IMR-90 (cell line): Measurements from ENCODE around the gene SCRG1. TPM values are rescaled to one million over a fixed set of nuclear protein-coding genes. Genes with fewer than 3 reads are reported as not detected.

ENCODE experiments used
- ATAC-seq: fragments of 200-7000 bp; cut with Tn5 transposase; 2 replicates; pipeline ENCODE4 v1.9.1; 2020; ENCODE audit warnings: low read depth, mild to moderate bottlenecking, moderate library complexity
- BruUV-seq: library from RNA; stranded (reverse); fragments of 400-500 nt; replicated peaks from 2 replicates; lab custom pipeline; 2021; lab: Mats Ljungman, UMichigan
- CTCF ChIA-PET: fragments of 300-600 bp; formaldehyde crosslinking; extraction: SDS; loops from one replicate; lab custom pipeline; 2021; ENCODE audit warnings: antibody characterized with exemption; lab: Yijun Ruan, JAX
- POLR2A ChIA-PET: fragments of 300-600 bp; sonication (Branson Sonifier 250); formaldehyde crosslinking; loops from one replicate; lab custom pipeline; 2022; ENCODE audit warnings: antibody characterized with exemption; ENCODE audit not compliant: unreplicated experiment; lab: Charles Lee
- DNase-seq: peaks from one replicate; pipeline ENCODE4 v3.0.0; 2013
- H2AFZ ChIP-seq: replicated peaks from 2 replicates; pipeline ENCODE3; 2013; ENCODE audit warnings: low read length, mild to moderate bottlenecking; ENCODE audit not compliant: poor library complexity
- H2AK5ac ChIP-seq: 2 replicates; pipeline ENCODE4 v1.6.1; 2013; ENCODE audit warnings: low read depth, low read length, inconsistent platforms
- H2AK9ac ChIP-seq: replicated peaks from 2 replicates; pipeline ENCODE3; 2013; ENCODE audit warnings: mild to moderate bottlenecking, low read depth, low read length, moderate library complexity; ENCODE audit not compliant: poor library complexity
- H2BK120ac ChIP-seq: 2 replicates; pipeline ENCODE4 v1.6.1; 2013; ENCODE audit warnings: low read depth, low read length, inconsistent platforms
- H2BK15ac ChIP-seq: 3 replicates; pipeline ENCODE4 v1.6.1; 2013; ENCODE audit warnings: low read depth, low read length, inconsistent platforms
- H2BK20ac ChIP-seq: 2 replicates; pipeline ENCODE4 v1.6.1; 2013; ENCODE audit warnings: low read depth, mild to moderate bottlenecking, inconsistent platforms, low read length, moderate library complexity
- H2BK5ac ChIP-seq: 2 replicates; pipeline ENCODE4 v1.6.1; 2013; ENCODE audit warnings: mild to moderate bottlenecking, low read depth, low read length, inconsistent platforms; ENCODE audit not compliant: poor library complexity, severe bottlenecking
- H3K14ac ChIP-seq: replicated peaks from 2 replicates; pipeline ENCODE4 v1.6.1; 2013; ENCODE audit warnings: low read depth, low read length, inconsistent platforms
- H3K18ac ChIP-seq: 2 replicates; pipeline ENCODE4 v1.6.1; 2013; ENCODE audit warnings: low read depth, low read length, control low read depth
- H3K23ac ChIP-seq: 2 replicates; pipeline ENCODE4 v1.6.1; 2013; ENCODE audit warnings: low read depth, low read length, inconsistent platforms
- H3K27ac ChIP-seq: 2 replicates; pipeline ENCODE4 v1.5.1; 2013; ENCODE audit warnings: mild to moderate bottlenecking, control low read depth, low read length; ENCODE audit not compliant: insufficient read depth
- H3K27me3 ChIP-seq: 2 replicates; pipeline ENCODE4 v1.6.1; 2013; ENCODE audit warnings: low read length; ENCODE audit not compliant: control insufficient read depth, insufficient read depth
- H3K36me3 ChIP-seq: 2 replicates; pipeline ENCODE4 v1.6.1; 2013; ENCODE audit warnings: low read length, mixed read lengths; ENCODE audit not compliant: control insufficient read depth, insufficient read depth
- H3K4ac ChIP-seq: 2 replicates; pipeline ENCODE4 v1.6.1; 2013; ENCODE audit warnings: low read depth, low read length, inconsistent platforms
- H3K4me1 ChIP-seq: 2 replicates; pipeline ENCODE4 v1.6.1; 2013; ENCODE audit warnings: low read length, mixed read lengths; ENCODE audit not compliant: control insufficient read depth, insufficient read depth
- H3K4me2 ChIP-seq: 2 replicates; pipeline ENCODE4 v1.6.1; 2013; ENCODE audit warnings: low read depth, mild to moderate bottlenecking, control low read depth, low read length, moderate library complexity
- H3K4me3 ChIP-seq: 2 replicates; pipeline ENCODE4 v1.5.1; 2013; ENCODE audit warnings: low read depth, mild to moderate bottlenecking, control low read depth, low read length, moderate library complexity; ENCODE audit not compliant: insufficient read depth
- H3K56ac ChIP-seq: 2 replicates; pipeline ENCODE4 v1.6.1; 2013; ENCODE audit warnings: low read length, inconsistent platforms; ENCODE audit not compliant: insufficient read depth; ENCODE audit errors: extremely low read depth
- H3K79me1 ChIP-seq, 2 experiments: 2 replicates each; pipeline ENCODE4 v1.6.1; 2013; ENCODE audit warnings: low read length in 2 of 2, inconsistent platforms in 1 of 2, low read depth in 1 of 2
- H3K9ac ChIP-seq: 2 replicates; pipeline ENCODE4 v1.6.1; 2013; ENCODE audit warnings: low read depth, low read length, control low read depth
- H3K9me1 ChIP-seq: 2 replicates; pipeline ENCODE4 v1.6.1; 2013; ENCODE audit warnings: low read length, inconsistent platforms; ENCODE audit not compliant: insufficient read depth
- H3K9me3 ChIP-seq: 2 replicates; pipeline ENCODE4 v1.6.1; 2013; ENCODE audit warnings: low read length; ENCODE audit not compliant: control insufficient read depth, insufficient read depth
- H4K20me1 ChIP-seq: 2 replicates; pipeline ENCODE4 v1.6.1; 2013; ENCODE audit warnings: low read length, inconsistent platforms; ENCODE audit not compliant: insufficient read depth
- H4K5ac ChIP-seq: 2 replicates; pipeline ENCODE4 v1.6.1; 2013; ENCODE audit warnings: mild to moderate bottlenecking, low read depth, low read length, control low read depth
- H4K8ac ChIP-seq, 2 experiments: 2 replicates each; pipeline ENCODE4 v1.6.1; 2013; ENCODE audit warnings: low read depth in 2 of 2, low read length in 2 of 2, control low read depth in 1 of 2, inconsistent platforms in 1 of 2
- H4K91ac ChIP-seq: 2 replicates; pipeline ENCODE4 v1.6.1; 2013; ENCODE audit warnings: low read depth, low read length, inconsistent platforms; ENCODE audit not compliant: insufficient read depth
- CEBPB ChIP-seq: IDR thresholded peaks from 2 replicates; pipeline ENCODE4 v1.6.1; 2012; ENCODE audit warnings: low read depth, low read length, improper control_type of control experiment
- CHD1 ChIP-seq: IDR thresholded peaks from 2 replicates; pipeline ENCODE4 v1.6.1; 2012; ENCODE audit warnings: low read depth, low read length, improper control_type of control experiment
- FOS ChIP-seq: fragments of 150-350 bp; IDR thresholded peaks from 2 replicates; pipeline ENCODE4 v1.6.1; 2016; ENCODE audit warnings: low read depth, low read length
- MAFK ChIP-seq: IDR thresholded peaks from 2 replicates; pipeline ENCODE4 v1.6.1; 2012; ENCODE audit warnings: low read depth, low read length, improper control_type of control experiment
- MAZ ChIP-seq: IDR thresholded peaks from 2 replicates; pipeline ENCODE4 v1.6.1; 2012; ENCODE audit warnings: low read depth, mild to moderate bottlenecking, low read length, improper control_type of control experiment, moderate library complexity, borderline replicate concordance
- MXI1 ChIP-seq: IDR thresholded peaks from 2 replicates; pipeline ENCODE4 v1.6.1; 2012; ENCODE audit warnings: low read depth, mild to moderate bottlenecking, low read length, moderate library complexity, borderline replicate concordance
- RAD21 ChIP-seq: IDR thresholded peaks from 2 replicates; pipeline ENCODE4 v1.6.1; 2012; ENCODE audit warnings: low read length, improper control_type of control experiment
- RFX5 ChIP-seq: IDR thresholded peaks from 2 replicates; pipeline ENCODE4 v1.8.0; 2012; ENCODE audit warnings: low read depth, mild to moderate bottlenecking, low read length, moderate library complexity
- SMC3 ChIP-seq: fragments of 150-350 bp; IDR thresholded peaks from 2 replicates; pipeline ENCODE4 v1.6.1; 2016; ENCODE audit warnings: low read depth, mild to moderate bottlenecking, antibody characterized with exemption, low read length, moderate library complexity
- WGBS, 2 experiments: methylation state at CpG; one replicate each; pipeline versions ENCODE4 v1.1.5 to v1.1.7; 2013; ENCODE audit warnings: missing lambda C conversion rate in 2 of 2; ENCODE audit not compliant: insufficient read length in 1 of 2; ENCODE audit errors: extremely low coverage in 2 of 2; 5-methylcytosine and 5-hydroxymethylcytosine counted together
- dilution Hi-C: fragments of 300-500 bp; cut with HindIII; formaldehyde crosslinking; loops from one replicate; pipeline ENCODE4 v1.14.3; 2018; ENCODE audit warnings: low sequenced_read_pairs; ENCODE audit not compliant: unreplicated experiment
- in situ Hi-C: fragments of 300-500 bp; cut with MboI; formaldehyde crosslinking; loops from 3 replicates; pipeline ENCODE4 v1.14.3; 2019; ENCODE audit warnings: low sequenced_read_pairs, inconsistent platforms, mixed read lengths
- intact Hi-C: fragments of 100-400 bp; cut with micrococcal nuclease; formaldehyde crosslinking; loops from 2 replicates; pipeline ENCODE4 v1.10.0; 2022
- polyA plus RNA-seq, 3 experiments: library from polyadenylated mRNA; depleted of rRNA; stranded (reverse); fragments of >200 nt; gene quantifications; 2 replicates each; pipeline ENCODE4 v1.2.3, GENCODE V29; 2012; ENCODE audit warnings: low replicate concordance in 1 of 3
- total RNA-seq: library from RNA; depleted of rRNA; stranded (reverse); fragments of >200 nt; gene quantifications from 2 replicates; pipeline ENCODE4 v1.2.3, GENCODE V29; 2012
- TF ChIP-seq, protein P1 (sequence below): fragments of 150-350 bp; IDR thresholded peaks from 2 replicates; pipeline ENCODE4 v1.6.1; 2017; ENCODE audit warnings: mild to moderate bottlenecking, antibody characterized with exemption, low read length, low read depth
- TF ChIP-seq, protein P2 (sequence below): fragments of 150-350 bp; IDR thresholded peaks from 2 replicates; pipeline ENCODE4 v1.6.1; 2016; ENCODE audit warnings: low read depth, mild to moderate bottlenecking, low read length, moderate library complexity, borderline replicate concordance
- TF ChIP-seq, protein P3 (sequence below): conservative IDR thresholded peaks from 2 replicates; pipeline ENCODE4 v1.5.1; 2012; ENCODE audit warnings: mild to moderate bottlenecking, low read depth, low read length, improper control_type of control experiment

Gene SCRG1
- total and polyA plus RNA-seq, 2 of the 4 experiments (the other 2 are of a cell fraction), result under 0.01 to 0.22 TPM

DNA sequence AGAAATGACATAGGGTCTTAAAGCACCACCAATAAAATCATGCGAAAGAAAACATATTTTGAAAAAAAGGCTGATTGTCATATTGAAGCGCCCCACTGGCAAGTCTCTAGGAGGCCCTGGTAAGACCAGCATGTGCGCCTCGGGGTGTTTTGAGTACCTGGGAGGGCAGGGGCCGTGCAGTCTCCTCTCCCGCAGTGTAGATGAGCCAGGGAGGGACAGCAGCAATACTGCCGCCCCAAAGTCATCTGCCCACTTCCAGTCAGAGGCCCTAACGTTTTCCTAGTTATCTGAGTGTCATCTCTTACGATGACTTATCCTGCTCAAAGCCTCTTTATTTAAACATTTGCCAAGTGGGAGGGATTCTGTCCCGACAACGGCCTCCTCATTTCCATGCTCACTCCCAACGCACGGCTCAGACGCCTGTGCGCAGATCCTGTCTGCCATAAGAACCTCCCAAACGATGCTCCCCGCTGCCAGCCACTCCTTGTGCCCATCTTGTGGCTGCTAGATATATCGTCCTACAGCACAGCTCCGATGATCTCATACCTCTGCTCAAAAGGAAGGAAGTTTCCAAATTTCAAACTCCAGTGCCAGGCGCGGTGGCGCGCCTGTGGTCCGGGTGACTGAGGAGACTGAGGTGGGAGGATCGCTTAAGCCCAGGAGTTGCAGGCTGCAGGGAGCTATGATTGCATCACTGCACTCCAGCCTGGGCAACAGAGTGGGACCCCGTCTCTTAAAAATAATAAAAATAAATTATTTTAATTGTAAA, 17.2 kb upstream of the SCRG1 start:
- H3K9ac ChIP-seq, result no peak overlapping the region
- TF ChIP-seq SMC3 (no peak), RAD21 (no peak), CEBPB (no peak), CHD1 (no peak), MAFK (no peak), RFX5 (no peak), MAZ (no peak), MXI1 (no peak), FOS (no peak)
- TF ChIP-seq, protein P1, sequence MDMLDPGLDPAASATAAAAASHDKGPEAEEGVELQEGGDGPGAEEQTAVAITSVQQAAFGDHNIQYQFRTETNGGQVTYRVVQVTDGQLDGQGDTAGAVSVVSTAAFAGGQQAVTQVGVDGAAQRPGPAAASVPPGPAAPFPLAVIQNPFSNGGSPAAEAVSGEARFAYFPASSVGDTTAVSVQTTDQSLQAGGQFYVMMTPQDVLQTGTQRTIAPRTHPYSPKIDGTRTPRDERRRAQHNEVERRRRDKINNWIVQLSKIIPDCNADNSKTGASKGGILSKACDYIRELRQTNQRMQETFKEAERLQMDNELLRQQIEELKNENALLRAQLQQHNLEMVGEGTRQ, result no peak
- TF ChIP-seq, protein P2, sequence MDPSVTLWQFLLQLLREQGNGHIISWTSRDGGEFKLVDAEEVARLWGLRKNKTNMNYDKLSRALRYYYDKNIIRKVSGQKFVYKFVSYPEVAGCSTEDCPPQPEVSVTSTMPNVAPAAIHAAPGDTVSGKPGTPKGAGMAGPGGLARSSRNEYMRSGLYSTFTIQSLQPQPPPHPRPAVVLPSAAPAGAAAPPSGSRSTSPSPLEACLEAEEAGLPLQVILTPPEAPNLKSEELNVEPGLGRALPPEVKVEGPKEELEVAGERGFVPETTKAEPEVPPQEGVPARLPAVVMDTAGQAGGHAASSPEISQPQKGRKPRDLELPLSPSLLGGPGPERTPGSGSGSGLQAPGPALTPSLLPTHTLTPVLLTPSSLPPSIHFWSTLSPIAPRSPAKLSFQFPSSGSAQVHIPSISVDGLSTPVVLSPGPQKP, result no peak
- TF ChIP-seq, protein P3, sequence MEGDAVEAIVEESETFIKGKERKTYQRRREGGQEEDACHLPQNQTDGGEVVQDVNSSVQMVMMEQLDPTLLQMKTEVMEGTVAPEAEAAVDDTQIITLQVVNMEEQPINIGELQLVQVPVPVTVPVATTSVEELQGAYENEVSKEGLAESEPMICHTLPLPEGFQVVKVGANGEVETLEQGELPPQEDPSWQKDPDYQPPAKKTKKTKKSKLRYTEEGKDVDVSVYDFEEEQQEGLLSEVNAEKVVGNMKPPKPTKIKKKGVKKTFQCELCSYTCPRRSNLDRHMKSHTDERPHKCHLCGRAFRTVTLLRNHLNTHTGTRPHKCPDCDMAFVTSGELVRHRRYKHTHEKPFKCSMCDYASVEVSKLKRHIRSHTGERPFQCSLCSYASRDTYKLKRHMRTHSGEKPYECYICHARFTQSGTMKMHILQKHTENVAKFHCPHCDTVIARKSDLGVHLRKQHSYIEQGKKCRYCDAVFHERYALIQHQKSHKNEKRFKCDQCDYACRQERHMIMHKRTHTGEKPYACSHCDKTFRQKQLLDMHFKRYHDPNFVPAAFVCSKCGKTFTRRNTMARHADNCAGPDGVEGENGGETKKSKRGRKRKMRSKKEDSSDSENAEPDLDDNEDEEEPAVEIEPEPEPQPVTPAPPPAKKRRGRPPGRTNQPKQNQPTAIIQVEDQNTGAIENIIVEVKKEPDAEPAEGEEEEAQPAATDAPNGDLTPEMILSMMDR, result no peak
- no peaks in the 10 kb centered on the region for H3K79me1 ChIP-seq
- H3K23ac ChIP-seq, result no peak overlapping the region
- BruUV-seq, result no TSS peak
- H2BK15ac ChIP-seq, result no peak overlapping the region
- H3K9me3 ChIP-seq, result no peaks in the 10 kb centered on the region
- WGBS, 2 experiments, result 84% methylated on average over 11 of the region's 26 CpGs; no CpG with 5 or more reads in 1 of the 2 experiments
- H4K91ac ChIP-seq, result no peak overlapping the region
- H2BK5ac ChIP-seq, result no peak overlapping the region
- H3K56ac ChIP-seq, result no peak overlapping the region
- H4K8ac ChIP-seq, result no peak overlapping the region
- H2AK9ac ChIP-seq, result no peak overlapping the region
- dilution Hi-C loops, result no loop called here
- no peak overlapping the region for H2BK120ac ChIP-seq
- in situ Hi-C loops, result loop anchor here (5.0 kb wide), 1 partner anchor 399 kb away; no protein-coding TSS in a partner anchor
- H3K4ac ChIP-seq, result no peak overlapping the region
- H4K20me1 ChIP-seq, result no peaks in the 10 kb centered on the region
- H3K4me2 ChIP-seq, result no peak overlapping the region
- DNase-seq (no peak), ATAC-seq (no peak)
- no peaks in the 10 kb centered on the region for H3K4me1 ChIP-seq
- no peak overlapping the region for H3K27ac ChIP-seq
- H2AK5ac ChIP-seq, result no peak overlapping the region
- ChIA-PET CTCF (interaction anchor here (0.6 to 0.7 kb wide), 5 partner anchors 83 to 418 kb away, joined by 3 to 5 read pairs (median 3); no protein-coding TSS in a partner anchor), POLR2A (no interaction called here)
- intact Hi-C loops, result loop anchor here (2.0 kb wide), 1 partner anchor 43 kb away; no protein-coding TSS in a partner anchor
- no peak overlapping the region for H3K14ac ChIP-seq
- H3K4me3 ChIP-seq, result no peak overlapping the region
- H3K36me3 ChIP-seq, result no peaks in the 10 kb centered on the region
- H3K18ac ChIP-seq, result no peak overlapping the region
- H2BK20ac ChIP-seq, result no peak overlapping the region
- H3K27me3 ChIP-seq, result no peaks in the 10 kb centered on the region
- no peak overlapping the region for H2AFZ ChIP-seq
- H4K5ac ChIP-seq, result no peak overlapping the region
- H3K9me1 ChIP-seq, result no peaks in the 10 kb centered on the region
